ENCODE data around the gene ACBD6. TPM values are rescaled to one million over a fixed set of nuclear protein-coding genes. Genes with fewer than 3 reads are reported as not detected.

ACBD6 gene
- total RNA-seq, 1 experiment from 2014 or later = 48.5 TPM

GRCh38 chr1:180440335-180440734 is 62.0 kb downstream of the ACBD6 start:
- no peak for TF ChIP-seq REST (IDR thresholded peaks at IDR 0.05; ENCODE audit: insufficient read depth in 1 of 2, low read depth in 2 of 2, low read length in 1 of 2)
- no peak for TF ChIP-seq SIN3A (IDR thresholded peaks at IDR 0.05; ENCODE audit: borderline replicate concordance, insufficient read depth, low read depth, low read length)
- no peak for TF ChIP-seq CTCF (IDR thresholded peaks at IDR 0.05)
- TF ChIP-seq TCF7L2 (IDR thresholded peaks at IDR 0.05; ENCODE audit: low read depth, low read length) = no peak
- TF ChIP-seq POLR2AphosphoS5 (IDR thresholded peaks at IDR 0.05; ENCODE audit: low read depth, low read length) = no peak
- no TSS peak for BruUV-seq (replicated peaks)
- Histone ChIP-seq H3K9me3 (ENCODE audit: control insufficient read depth, insufficient read depth, low read depth, low read length) (peaks cover 7% of the 10 kb centered on the region; the same call in 1 of the 2 replicates), H3K4me3 (ENCODE audit: low read depth in 2 of 2, low read length in 2 of 2) (no peak overlapping the region), H3K4me1 (ENCODE audit: control insufficient read depth, insufficient read depth, low read length) (no peaks in the 10 kb centered on the region), H3K27me3 (ENCODE audit: control insufficient read depth, insufficient read depth, low read length) (no peaks in the 10 kb centered on the region), H3K36me3 (ENCODE audit: control insufficient read depth, insufficient read depth, low read length) (no peaks in the 10 kb centered on the region), H3K27ac (ENCODE audit: low read length) (no peak overlapping the region)
- ChIA-PET POLR2A (no interaction called here), CTCF (no interaction called here)
- no peak for ATAC-seq
- intact Hi-C loops (cut with micrococcal nuclease; ENCODE audit: unreplicated experiment) = no loop called here
- in situ Hi-C loops (cut with HindIII; ENCODE audit: low pct_unique_long_range_greater_than_20kb, low sequenced_read_pairs) = no loop called here
- no peak for DNase-seq (ENCODE audit: low read depth, low spot score)

- H3K4me3 ChIP-seq (ENCODE audit: low read depth in 2 of 2, low read length in 2 of 2) = no peak overlapping the region
- ChIA-PET CTCF (interaction anchor here (0.5 kb wide), 1 partner anchor 43 kb away, joined by 4 read pairs; no protein-coding TSS in a partner anchor), POLR2A (no interaction called here)
- no peaks in the 10 kb centered on the region for H3K27me3 ChIP-seq (ENCODE audit: control insufficient read depth, insufficient read depth, low read length)
- TF ChIP-seq SIN3A (IDR thresholded peaks at IDR 0.05; ENCODE audit: borderline replicate concordance, insufficient read depth, low read depth, low read length) = no peak
- no peak for TF ChIP-seq TCF7L2 (IDR thresholded peaks at IDR 0.05; ENCODE audit: low read depth, low read length)
- TF ChIP-seq REST (IDR thresholded peaks at IDR 0.05; ENCODE audit: insufficient read depth in 1 of 2, low read depth in 2 of 2, low read length in 1 of 2) = no peak
- TF ChIP-seq CTCF (IDR thresholded peaks at IDR 0.05) = no peak
- no peak for TF ChIP-seq POLR2AphosphoS5 (IDR thresholded peaks at IDR 0.05; ENCODE audit: low read depth, low read length)
- BruUV-seq (replicated peaks) = no TSS peak
- no peaks in the 10 kb centered on the region for H3K36me3 ChIP-seq (ENCODE audit: control insufficient read depth, insufficient read depth, low read length)
- intact Hi-C loops (cut with micrococcal nuclease; ENCODE audit: unreplicated experiment) = no loop called here
- DNase-seq (ENCODE audit: low read depth, low spot score) = no peak
- H3K9me3 ChIP-seq (ENCODE audit: control insufficient read depth, insufficient read depth, low read depth, low read length) = no peaks in the 10 kb centered on the region
- H3K27ac ChIP-seq (ENCODE audit: low read length) = no peak overlapping the region
- in situ Hi-C loops (cut with HindIII; ENCODE audit: low pct_unique_long_range_greater_than_20kb, low sequenced_read_pairs) = no loop called here
- no peaks in the 10 kb centered on the region for H3K4me1 ChIP-seq (ENCODE audit: control insufficient read depth, insufficient read depth, low read length)
- no peak for ATAC-seq
Observed at GRCh38 chr1:180435566-180435965, 66.8 kb downstream of the ACBD6 start.

Data from Panc1 (cell line).